ENCODE data around the gene DDX59. TPM values are rescaled to one million over a fixed set of nuclear protein-coding genes. Genes with fewer than 3 reads are reported as not detected.
A peak's percentile ranks its signal among the peaks of the same experiment; 100 is the strongest.

DDX59 gene
- total and polyA plus RNA-seq, 10 of the 15 experiments (the other 5 are each of a cell fraction or from before 2014, with no cell fraction given), result 17.3 to 42.1 (median 23.6) TPM

GRCh38 chr1:200620273-200621131, 49.2 kb downstream of the DDX59 start, which contains the start of gene KIF14 (continued):
- no peak for TF ChIP-seq SKIL (IDR thresholded peaks at IDR 0.05; ENCODE audit: low read depth, poor library complexity, severe bottlenecking)
- TF ChIP-seq USF2 (IDR thresholded peaks at IDR 0.05; ENCODE audit: borderline replicate concordance, low read depth, low read length), result no peak
- TF ChIP-seq YY1 (IDR thresholded peaks at IDR 0.05; ENCODE audit: low read depth, low read length), result peak; percentile 66
- no peak for TF ChIP-seq ZZZ3 (IDR thresholded peaks at IDR 0.05; ENCODE audit: control insufficient read depth, insufficient read length, low read depth)
- peak; percentile 89 for TF ChIP-seq PKNOX1 (IDR thresholded peaks at IDR 0.05)
- no peak for TF ChIP-seq ZNF24 (IDR thresholded peaks at IDR 0.05)
- TF ChIP-seq, protein P1, sequence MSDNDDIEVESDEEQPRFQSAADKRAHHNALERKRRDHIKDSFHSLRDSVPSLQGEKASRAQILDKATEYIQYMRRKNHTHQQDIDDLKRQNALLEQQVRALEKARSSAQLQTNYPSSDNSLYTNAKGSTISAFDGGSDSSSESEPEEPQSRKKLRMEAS (IDR thresholded peaks at IDR 0.05; ENCODE audit: low read depth, low read length), result peak; percentile 64; the same call in 1 of the 2 replicates
- TF ChIP-seq TAF1 (IDR thresholded peaks at IDR 0.05; ENCODE audit: borderline replicate concordance, low read depth, low read length), result peak; percentile 52; the same call in 1 of the 2 replicates
- TF ChIP-seq MEF2A (IDR thresholded peaks at IDR 0.05; ENCODE audit: insufficient read depth, low read depth, low read length), result no peak
- TF ChIP-seq DPF2 (IDR thresholded peaks at IDR 0.05), result peak; percentile 45; the same call in 1 of the 2 replicates
- no peak for TF ChIP-seq IKZF2 (IDR thresholded peaks at IDR 0.05)
- no peak for TF ChIP-seq SRF (IDR thresholded peaks at IDR 0.05; ENCODE audit: low read depth in 2 of 2, low read length in 2 of 2)
- no peak for TF ChIP-seq CTCF (IDR thresholded peaks at IDR 0.05 in 2 of 3, conservative IDR thresholded peaks at IDR 0.05 in 1 of 3; ENCODE audit: control insufficient read depth in 2 of 3, extremely low read depth in 1 of 3, insufficient read depth in 1 of 3, low read depth in 3 of 3, low read length in 3 of 3)
- TF ChIP-seq, protein P2, sequence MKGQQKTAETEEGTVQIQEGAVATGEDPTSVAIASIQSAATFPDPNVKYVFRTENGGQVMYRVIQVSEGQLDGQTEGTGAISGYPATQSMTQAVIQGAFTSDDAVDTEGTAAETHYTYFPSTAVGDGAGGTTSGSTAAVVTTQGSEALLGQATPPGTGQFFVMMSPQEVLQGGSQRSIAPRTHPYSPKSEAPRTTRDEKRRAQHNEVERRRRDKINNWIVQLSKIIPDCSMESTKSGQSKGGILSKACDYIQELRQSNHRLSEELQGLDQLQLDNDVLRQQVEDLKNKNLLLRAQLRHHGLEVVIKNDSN (IDR thresholded peaks at IDR 0.05; ENCODE audit: borderline replicate concordance, extremely low read length, insufficient read depth, low read depth, low read length), result no peak
- TF ChIP-seq ASH2L (IDR thresholded peaks at IDR 0.05; ENCODE audit: borderline replicate concordance, low read depth), result peak; percentile 4; the same call in 1 of the 2 replicates
- TF ChIP-seq SPI1 (IDR thresholded peaks at IDR 0.05; ENCODE audit: borderline replicate concordance, insufficient read depth, low read depth, low read length), result peak; percentile 25; the same call in 1 of the 2 replicates
- TF ChIP-seq NFYA (IDR thresholded peaks at IDR 0.05; ENCODE audit: borderline replicate concordance, low read depth, low read length), result no peak
- peak; percentile 92 for TF ChIP-seq CREB1 (IDR thresholded peaks at IDR 0.05; ENCODE audit: low read depth)

Measured in GM12878 (cell line).